ENCODE results near the gene AHRR. TPM values are rescaled to one million over a fixed set of nuclear protein-coding genes. Genes with fewer than 3 reads are reported as not detected.

AHRR gene
- polyA plus RNA-seq, 3 donors, result 0.15 TPM; not detected in 1

DNA sequence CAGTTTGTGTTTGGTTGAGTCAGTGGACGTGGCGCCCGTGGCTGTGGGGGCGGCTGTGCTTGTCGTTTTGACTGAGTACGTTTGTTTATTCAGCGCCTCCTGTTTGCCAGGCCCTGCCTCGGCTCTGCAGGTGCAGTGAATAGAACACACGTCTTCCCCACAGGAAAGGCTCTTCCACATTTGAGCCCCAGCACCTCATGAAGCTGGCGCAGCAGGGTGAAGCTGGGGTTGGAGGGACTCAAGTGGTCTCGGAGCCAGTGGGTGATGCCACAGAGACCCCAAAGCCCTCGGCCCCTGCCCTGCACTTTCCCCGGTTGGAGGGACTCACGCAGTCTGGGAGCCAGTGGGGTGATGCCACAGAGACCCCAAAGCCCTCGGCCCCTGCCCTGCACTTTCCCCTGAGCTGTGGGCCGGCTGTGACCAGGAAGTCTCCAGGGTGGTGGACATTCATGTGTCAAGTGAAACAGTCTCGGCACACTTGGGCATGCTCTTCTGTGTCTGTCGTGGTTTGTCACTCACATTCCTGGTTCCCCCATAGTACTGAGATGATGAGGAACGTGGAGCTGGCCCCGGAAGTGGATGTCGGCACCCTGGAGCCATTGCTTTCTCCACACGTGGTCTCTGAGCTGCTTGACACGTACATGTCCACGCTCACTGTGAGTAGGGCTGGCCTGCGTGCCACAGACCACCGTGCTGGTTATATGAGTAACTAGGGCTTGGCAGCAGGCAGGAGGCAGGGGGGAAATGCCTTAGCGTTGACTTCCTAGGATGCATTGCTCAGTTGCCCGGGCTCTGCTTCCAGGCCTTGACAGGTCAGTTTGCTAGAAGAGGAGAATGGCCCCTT is 135.1 kb downstream of the AHRR start:
- intact Hi-C loops (cut with micrococcal nuclease), result no loop called here

More for the DNA sequence above, 135.1 kb downstream of the AHRR start:
- no peak for DNase-seq
- H3K27ac ChIP-seq (ENCODE audit: low read depth in 1 of 2, low read length in 2 of 2), result no peak overlapping the region
- no peaks in the 10 kb centered on the region for H3K4me1 Mint-ChIP-seq
- H3K4me2 ChIP-seq (replicated peaks; ENCODE audit: extremely low read depth, low read length, poor library complexity, severe bottlenecking), result no peak overlapping the region
- no peaks in the 10 kb centered on the region for H3K4me1 ChIP-seq (ENCODE audit: control insufficient read depth in 1 of 2, insufficient read depth in 2 of 2, low read length in 2 of 2)
- no peak overlapping the region for H3K27ac Mint-ChIP-seq
- no peak overlapping the region for H3K9ac ChIP-seq (ENCODE audit: insufficient read depth, low read length, poor library complexity, severe bottlenecking)
- peaks cover 68% of the 10 kb centered on the region for H4K20me1 ChIP-seq (ENCODE audit: insufficient read depth, low read length)
- H3K9me3 ChIP-seq (replicated peaks in 1 of 2; ENCODE audit: control insufficient read depth in 1 of 2, insufficient read depth in 1 of 2, low read length in 2 of 2), result peaks cover 3 to 12% of the 10 kb centered on the region in 2 donors
- H3K27me3 ChIP-seq (ENCODE audit: control insufficient read depth in 2 of 2, insufficient read depth in 2 of 2, low read length in 2 of 2), result no peaks in the 10 kb centered on the region
- no peak overlapping the region for H3K4me3 ChIP-seq (replicated peaks in 1 of 3; ENCODE audit: low read depth in 2 of 3, low read length in 3 of 3)
- TF ChIP-seq CTCF (IDR thresholded peaks at IDR 0.05), result no peak
- H3K36me3 ChIP-seq (replicated peaks in 1 of 2; ENCODE audit: control insufficient read depth in 1 of 2, insufficient read depth in 2 of 2, low read length in 2 of 2), result peaks cover 89 to 100% of the 10 kb centered on the region in 2 donors
- H3K36me3 Mint-ChIP-seq, result peaks cover 91 to 100% of the 10 kb centered on the region in 2 donors
- no peak overlapping the region for H2AFZ ChIP-seq (ENCODE audit: insufficient read depth, low read depth, low read length, poor library complexity, severe bottlenecking)
- 95% methylated on average over 27 of the region's 28 CpGs for WGBS (ENCODE audit: insufficient coverage)
- H3K27me3 Mint-ChIP-seq (ENCODE audit: low read depth in 3 of 3), result peaks cover 0 to 1% (median 0%) of the 10 kb centered on the region in 3 donors
- peaks cover 5 to 11% (median 7%) of the 10 kb centered on the region in 7 donors for H3K9me3 Mint-ChIP-seq
- H3K4me3 Mint-ChIP-seq, result no peak overlapping the region
- H3K79me2 ChIP-seq (ENCODE audit: insufficient read depth, low read length), result peaks cover 20% of the 10 kb centered on the region
